Neural cell (in vitro differentiated cells): ENCODE measurements around the gene CCDC63. TPM values are rescaled to one million over a fixed set of nuclear protein-coding genes. Genes with fewer than 3 reads are reported as not detected.

Experiments used
- H2AFZ ChIP-seq: fragments of 200-600, 300-800 bp; sonication (generic), shearing (Covaris generic); 2 replicates; pipeline ENCODE4 v1.6.0; 2014; ENCODE audit warnings: low read depth, mild to moderate bottlenecking, antibody characterized with exemption, low read length, moderate library complexity
- H3F3A ChIP-seq: fragments of 200-600 bp; shearing (Covaris generic); 2 replicates; pipeline ENCODE4 v1.6.1; 2016; ENCODE audit warnings: mild to moderate bottlenecking, moderate library complexity, mixed read lengths, antibody characterized with exemption, low read length; ENCODE audit not compliant: insufficient read depth, poor library complexity, severe bottlenecking
- H3K27ac ChIP-seq: fragments of 200-600, 300-800 bp; sonication (generic), shearing (Covaris generic); 2 replicates; pipeline ENCODE4 v1.5.1; 2014; ENCODE audit warnings: mild to moderate bottlenecking, low read length, moderate library complexity
- H3K27me3 ChIP-seq: fragments of 300-800, 200-600 bp; sonication (generic), shearing (Covaris generic); 2 replicates; pipeline ENCODE4 v1.6.0; 2014; ENCODE audit warnings: mild to moderate bottlenecking, low read depth, low read length, moderate library complexity; ENCODE audit not compliant: insufficient read depth
- H3K36me3 ChIP-seq: fragments of 300-800, 200-600 bp; sonication (generic), shearing (Covaris generic); 2 replicates; pipeline ENCODE4 v1.5.1; 2014; ENCODE audit warnings: mild to moderate bottlenecking, antibody characterized with exemption, low read length, moderate library complexity; ENCODE audit not compliant: insufficient read depth
- H3K4me2 ChIP-seq: fragments of 300-800, 200-600 bp; sonication (generic), shearing (Covaris generic); 2 replicates; pipeline ENCODE4 v1.6.0; 2014; ENCODE audit warnings: mild to moderate bottlenecking, low read length
- H3K4me3 ChIP-seq: fragments of 300-800, 200-600 bp; sonication (generic), shearing (Covaris generic); 2 replicates; pipeline ENCODE4 v1.5.1; 2014; ENCODE audit warnings: mild to moderate bottlenecking, low read length, moderate library complexity
- H3K79me2 ChIP-seq: fragments of 200-600 bp; shearing (Covaris generic); replicated peaks from 2 replicates; pipeline ENCODE4 v1.6.0; 2014; ENCODE audit warnings: mild to moderate bottlenecking, low read length, moderate library complexity; ENCODE audit not compliant: insufficient read depth
- H3K9ac ChIP-seq: fragments of 300-800, 200-600 bp; sonication (generic), shearing (Covaris generic); 2 replicates; pipeline ENCODE4 v1.6.1; 2016; ENCODE audit warnings: mild to moderate bottlenecking, low read length, mixed read lengths
- H3K9me2 ChIP-seq: fragments of 200-600 bp; shearing (Covaris generic); 2 replicates; pipeline ENCODE4 v1.6.1; 2016; ENCODE audit warnings: mild to moderate bottlenecking, low read length, mixed read lengths; ENCODE audit not compliant: insufficient read depth
- H3K9me3 ChIP-seq: fragments of 200-600, 300-800 bp; sonication (generic), shearing (Covaris generic); 2 replicates; pipeline ENCODE4 v1.6.1; 2016; ENCODE audit warnings: mild to moderate bottlenecking, mixed run types, low read length, moderate library complexity, mixed read lengths
- H4K20me1 ChIP-seq: fragments of 200-600 bp; shearing (Covaris generic); 2 replicates; pipeline ENCODE4 v1.6.1; 2016; ENCODE audit warnings: mild to moderate bottlenecking, mixed run types; ENCODE audit not compliant: insufficient read depth
- CTCF ChIP-seq: fragments of 450-650 bp; IDR thresholded peaks from 2 replicates; pipeline ENCODE4 v1.5.1; 2014; ENCODE audit warnings: antibody characterized with exemption, mild to moderate bottlenecking, moderate library complexity; ENCODE audit not compliant: poor library complexity, severe bottlenecking
- EP300 ChIP-seq: fragments of 450-650 bp; conservative IDR thresholded peaks from 2 replicates; pipeline ENCODE4 v1.6.1; 2014; ENCODE audit warnings: antibody characterized with exemption, mild to moderate bottlenecking, moderate library complexity; ENCODE audit not compliant: poor library complexity, severe bottlenecking
- EZH2 ChIP-seq: fragments of 200-600, 300-800 bp; shearing (Covaris generic), sonication (generic); IDR thresholded peaks from 2 replicates; pipeline ENCODE4 v1.6.1; 2014; ENCODE audit warnings: antibody characterized with exemption, low read length, borderline replicate concordance, mild to moderate bottlenecking; ENCODE audit not compliant: insufficient read depth, poor library complexity, severe bottlenecking
- MXI1 ChIP-seq: fragments of 450-650 bp; conservative IDR thresholded peaks from 2 replicates; pipeline ENCODE4 v1.6.1; 2014; ENCODE audit warnings: antibody characterized with exemption, mild to moderate bottlenecking; ENCODE audit not compliant: poor library complexity, severe bottlenecking
- POLR2AphosphoS5 ChIP-seq: IDR thresholded peaks from 2 replicates; pipeline ENCODE4 v1.6.1; 2012
- RAD21 ChIP-seq: fragments of 450-650 bp; conservative IDR thresholded peaks from 2 replicates; pipeline ENCODE4 v1.6.1; 2014; ENCODE audit warnings: antibody characterized with exemption, mild to moderate bottlenecking, moderate library complexity
- REST ChIP-seq: IDR thresholded peaks from 2 replicates; pipeline ENCODE4 v1.6.1; 2012; ENCODE audit warnings: borderline replicate concordance
- SMC3 ChIP-seq: fragments of 450-650 bp; conservative IDR thresholded peaks from 2 replicates; pipeline ENCODE4 v1.6.1; 2014; ENCODE audit warnings: antibody characterized with exemption, mild to moderate bottlenecking, moderate library complexity; ENCODE audit not compliant: poor library complexity
- TAF1 ChIP-seq: IDR thresholded peaks from 2 replicates; pipeline ENCODE4 v1.6.1; 2012; ENCODE audit warnings: low read depth
- polyA plus RNA-seq: library from polyadenylated mRNA; depleted of rRNA; stranded (reverse); fragments of >200 nt; gene quantifications from 2 replicates; pipeline ENCODE4 v1.2.3, GENCODE V29; 2014

The CCDC63 gene
- polyA plus RNA-seq, 1 donor from 2014 or later = not detected

- H3K79me2 ChIP-seq = no peaks in the 10 kb centered on the region
- H3K36me3 ChIP-seq = no peaks in the 10 kb centered on the region
- no peak for TF ChIP-seq EZH2
- no peak for TF ChIP-seq MXI1
- no peaks in the 10 kb centered on the region for H3F3A ChIP-seq
- H3K9ac ChIP-seq = no peak overlapping the region
- H3K4me3 ChIP-seq = no peak overlapping the region
- no peaks in the 10 kb centered on the region for H4K20me1 ChIP-seq
- no peak overlapping the region for H3K27ac ChIP-seq
- no peak overlapping the region for H2AFZ ChIP-seq
- no peaks in the 10 kb centered on the region for H3K9me3 ChIP-seq
- H3K27me3 ChIP-seq = no peaks in the 10 kb centered on the region
- H3K9me2 ChIP-seq = no peaks in the 10 kb centered on the region
- H3K4me2 ChIP-seq = no peak overlapping the region
These were observed 59.3 kb downstream of the CCDC63 start for GRCh38 chr12:110906083-110906482.

- H3K27ac ChIP-seq = no peak overlapping the region
- H3K9ac ChIP-seq = no peak overlapping the region
- no peaks in the 10 kb centered on the region for H3K9me3 ChIP-seq
- no peak for TF ChIP-seq TAF1
- TF ChIP-seq EP300 = no peak
- no peak for TF ChIP-seq POLR2AphosphoS5
- no peak for TF ChIP-seq MXI1
- TF ChIP-seq SMC3 = no peak
- no peak for TF ChIP-seq CTCF
- no peak for TF ChIP-seq EZH2
- TF ChIP-seq RAD21 = no peak
- TF ChIP-seq REST = no peak
- no peak overlapping the region for H3K4me3 ChIP-seq
- H2AFZ ChIP-seq = no peak overlapping the region
- H4K20me1 ChIP-seq = no peaks in the 10 kb centered on the region
- H3K79me2 ChIP-seq = no peaks in the 10 kb centered on the region
- H3K9me2 ChIP-seq = no peaks in the 10 kb centered on the region
- no peaks in the 10 kb centered on the region for H3K27me3 ChIP-seq
- H3K36me3 ChIP-seq = no peaks in the 10 kb centered on the region
- H3K4me2 ChIP-seq = no peak overlapping the region
- H3F3A ChIP-seq = no peaks in the 10 kb centered on the region
These were observed 59.7 kb downstream of the CCDC63 start for GRCh38 chr12:110906516-110906915.

GRCh38 chr12:110906985-110907384 is 60.2 kb downstream of the CCDC63 start:
- H3K79me2 ChIP-seq = no peaks in the 10 kb centered on the region
- no peak overlapping the region for H3K9ac ChIP-seq
- no peak for TF ChIP-seq REST
- no peak for TF ChIP-seq POLR2AphosphoS5
- TF ChIP-seq SMC3 = no peak
- TF ChIP-seq TAF1 = no peak
- TF ChIP-seq MXI1 = no peak
- TF ChIP-seq EP300 = no peak
- TF ChIP-seq CTCF = no peak
- TF ChIP-seq EZH2 = no peak
- TF ChIP-seq RAD21 = no peak
- no peak overlapping the region for H3K27ac ChIP-seq
- H2AFZ ChIP-seq = no peak overlapping the region
- no peaks in the 10 kb centered on the region for H3K27me3 ChIP-seq
- no peaks in the 10 kb centered on the region for H3K9me3 ChIP-seq
- H4K20me1 ChIP-seq = no peaks in the 10 kb centered on the region
- no peaks in the 10 kb centered on the region for H3K9me2 ChIP-seq
- no peak overlapping the region for H3K4me3 ChIP-seq
- H3K36me3 ChIP-seq = no peaks in the 10 kb centered on the region
- H3F3A ChIP-seq = no peaks in the 10 kb centered on the region
- no peak overlapping the region for H3K4me2 ChIP-seq
